KBM-7 (cell line): Measurements from ENCODE around the gene CRKL.
A peak's percentile ranks its signal among the peaks of the same experiment; 100 is the strongest.
"Not testable (repeated sequence)": the region's sequence is repeated elsewhere in the genome, so short reads cannot be mapped to it uniquely, and the experiment has no call there.

Source experiments
- DNase-seq: peaks from one replicate; pipeline ENCODE4 v3.0.0-alpha.2; 2015
- in situ Hi-C: fragments of 300-500 bp; cut with MboI; formaldehyde crosslinking; loops from 2 replicates; pipeline ENCODE4 v1.14.3; 2020; ENCODE audit warnings: low sequenced_read_pairs, low pct_unique_long_range_greater_than_20kb, mixed read lengths

Gene CRKL

GRCh38 chr22:20962491-20962945 is 45.3 kb downstream of the CRKL start:
- no peak for DNase-seq
- in situ Hi-C loops = no loop called here

DNA sequence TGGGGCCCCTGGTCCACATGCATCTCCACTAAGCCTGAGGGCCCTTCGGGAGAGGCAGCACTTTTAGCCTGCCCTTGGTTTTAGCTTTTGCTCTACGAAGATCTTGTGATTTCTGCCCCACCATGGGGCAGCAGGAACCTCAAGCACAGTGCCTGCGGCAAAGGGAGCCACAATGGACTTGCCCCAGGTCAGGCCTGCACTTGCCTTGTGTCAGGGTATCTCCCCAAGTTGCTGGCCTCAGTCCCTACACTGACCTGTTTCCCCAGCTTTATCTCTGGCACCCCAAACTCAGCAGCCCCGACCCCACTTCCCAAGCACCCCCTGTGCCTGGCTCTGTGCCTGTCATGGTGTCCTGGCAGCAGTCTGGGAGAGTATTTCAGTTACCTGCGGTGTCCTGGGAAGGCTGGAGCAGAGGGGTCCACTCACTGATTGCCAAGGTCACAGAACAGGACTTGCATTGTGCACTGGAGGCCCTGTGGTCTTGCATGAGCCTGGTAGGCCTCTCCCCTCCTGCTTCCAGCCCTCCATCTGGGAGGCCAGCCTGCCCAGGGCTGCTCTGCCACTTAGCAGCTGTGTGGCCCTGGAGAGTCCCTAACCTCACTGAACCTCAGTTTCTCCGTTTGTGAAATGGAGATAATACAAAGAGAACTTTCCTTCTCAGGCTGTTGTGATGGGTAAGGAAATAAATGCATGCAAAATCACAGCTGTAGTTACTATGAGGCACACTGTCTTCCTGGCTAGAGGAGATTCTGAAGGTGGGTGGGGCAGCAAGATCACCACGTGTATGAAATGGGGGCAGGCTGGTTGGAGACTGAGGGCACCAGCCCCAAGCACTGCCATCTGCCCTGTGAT is 46.2 kb downstream of the CRKL start:
- DNase-seq = no peak
- in situ Hi-C loops = no loop called here

DNA sequence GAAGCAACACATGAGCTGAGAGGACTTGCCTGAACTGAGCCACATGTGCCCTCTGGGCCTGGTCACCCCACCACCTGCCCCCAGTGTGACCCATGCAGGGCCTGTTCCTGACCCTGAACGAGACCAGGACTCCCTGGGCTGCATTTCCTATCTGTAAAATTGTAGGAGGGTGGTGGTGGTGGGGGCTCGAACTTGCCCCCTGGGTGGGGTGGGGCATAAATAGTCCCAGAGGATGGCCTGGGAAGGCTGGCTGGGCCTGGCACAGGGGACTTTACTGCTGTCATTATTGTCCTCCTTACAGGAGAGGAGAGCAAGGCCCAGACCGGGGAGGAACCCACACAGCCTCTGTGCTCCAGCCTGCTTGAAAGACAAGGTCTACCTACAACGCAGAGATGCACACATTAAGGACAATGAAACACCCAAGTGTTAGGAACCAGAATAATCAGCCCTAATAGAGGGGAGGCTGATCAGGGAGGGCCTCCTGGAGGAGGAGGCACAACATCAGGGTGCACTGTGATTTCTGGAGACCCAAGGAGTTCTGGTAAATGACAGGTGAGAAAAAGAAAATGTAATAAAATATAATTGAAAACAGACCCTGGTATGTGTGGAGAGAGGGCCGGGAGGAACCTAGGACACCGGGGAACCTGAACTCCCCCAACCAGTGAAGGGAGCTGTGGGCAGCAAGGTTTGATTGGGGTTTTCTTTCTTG is 47.0 kb downstream of the CRKL start:
- no peak for DNase-seq
- in situ Hi-C loops = no loop called here

DNA sequence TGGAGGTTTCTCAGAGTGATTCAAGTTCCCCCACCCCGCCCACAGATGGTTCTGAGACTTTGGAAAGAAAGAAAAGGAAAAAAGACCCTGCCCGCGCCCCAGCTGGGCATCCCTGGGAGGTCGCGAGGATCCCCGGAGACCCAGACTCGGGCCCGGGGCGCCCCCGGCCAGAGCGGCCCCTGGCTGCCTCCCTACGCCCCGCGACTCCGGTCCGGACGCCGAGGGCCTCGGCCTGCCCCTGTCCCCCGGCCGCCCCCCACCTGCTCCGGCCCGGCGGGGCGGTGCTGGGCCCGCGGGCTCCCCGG is 47.5 kb downstream of the CRKL start:
- in situ Hi-C loops = no loop called here
- DNase-seq = no peak

DNA sequence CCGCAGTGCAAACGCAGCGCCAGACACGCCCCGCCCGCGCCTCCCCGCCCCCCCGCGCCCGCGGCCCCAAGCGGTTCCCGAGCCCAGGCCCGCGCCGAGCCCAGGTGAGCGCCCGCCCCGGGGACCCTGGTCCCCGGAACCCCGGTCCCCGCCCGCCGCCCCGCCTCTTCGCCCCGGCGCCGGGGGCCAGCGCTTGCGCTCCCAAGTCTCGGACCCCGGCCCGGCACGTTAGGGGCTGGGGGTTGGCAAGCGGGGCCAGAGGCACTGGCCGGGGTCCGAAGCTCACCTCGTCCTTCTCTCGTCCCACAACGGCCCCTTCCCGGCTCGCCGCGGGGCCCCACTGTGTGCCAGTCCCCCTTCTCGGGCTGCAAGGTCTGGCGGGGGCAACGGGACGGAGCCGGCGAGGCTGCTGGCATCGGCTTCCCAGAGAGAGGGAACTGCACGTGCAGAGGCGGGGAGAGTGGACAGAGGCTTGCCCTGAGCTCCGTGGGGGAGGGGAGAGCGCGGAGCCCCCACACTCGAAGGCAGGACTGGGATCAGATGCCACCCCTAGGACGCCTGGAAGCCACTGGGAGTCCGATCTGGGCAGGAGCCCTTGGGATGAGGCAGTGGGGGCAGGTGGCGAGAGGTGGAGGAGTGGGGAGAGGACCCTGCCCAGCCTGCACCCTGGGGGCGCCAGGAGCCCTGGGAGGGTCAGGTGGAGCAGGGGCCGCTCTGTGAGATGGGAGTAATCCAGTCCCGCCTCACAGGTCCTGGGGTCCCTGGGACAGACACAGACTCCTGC is 48.1 kb downstream of the CRKL start:
- in situ Hi-C loops = no loop called here
- no peak for DNase-seq

DNA sequence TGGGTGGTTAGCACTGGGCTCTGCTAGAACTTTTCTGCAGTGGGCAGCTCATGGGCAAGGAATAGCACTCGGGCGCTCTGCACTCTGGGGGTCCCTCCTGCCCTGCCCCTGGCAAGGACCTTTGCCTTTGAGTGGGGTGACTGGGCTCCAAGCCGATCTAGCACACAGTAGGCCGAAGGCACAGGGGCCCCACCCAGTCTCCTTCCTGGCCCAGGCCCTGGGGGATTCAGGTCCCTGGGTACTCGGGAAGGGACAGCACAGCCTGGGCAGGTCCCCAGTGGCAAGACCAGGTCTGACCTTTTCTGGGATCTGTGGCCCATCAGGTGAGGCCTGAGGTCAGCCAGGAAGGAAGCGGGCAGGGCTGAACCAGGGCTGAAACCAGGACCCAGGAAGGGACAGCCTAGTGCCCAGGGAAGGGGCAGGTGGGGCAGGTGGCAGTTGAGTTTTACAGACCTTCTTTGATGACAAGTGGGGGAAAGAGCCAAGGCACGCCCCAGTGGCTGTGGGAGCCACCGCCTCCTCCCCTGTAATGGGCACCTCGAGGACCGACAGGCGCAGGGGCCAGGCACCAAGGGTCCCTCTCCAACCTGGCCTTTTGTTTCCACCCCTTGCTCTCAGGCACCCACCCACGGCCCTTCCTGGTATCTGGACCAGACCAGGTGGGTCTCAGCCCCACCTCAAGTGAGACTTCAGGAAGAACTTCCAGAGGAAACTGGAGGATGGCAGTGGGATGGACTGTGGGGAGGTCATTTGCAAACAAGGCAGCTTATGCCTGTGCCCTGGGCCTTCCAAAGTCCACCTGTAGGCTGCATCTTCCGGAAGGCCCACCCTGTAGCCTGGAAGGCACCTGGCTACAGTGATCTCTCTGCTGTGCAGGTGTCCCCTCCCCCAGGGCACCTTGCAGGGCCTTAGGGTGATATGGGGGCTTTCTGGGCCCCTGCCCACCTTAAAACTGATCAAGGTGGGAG is 49.0 kb downstream of the CRKL start:
- in situ Hi-C loops = no loop called here
- DNase-seq = no peak

DNA sequence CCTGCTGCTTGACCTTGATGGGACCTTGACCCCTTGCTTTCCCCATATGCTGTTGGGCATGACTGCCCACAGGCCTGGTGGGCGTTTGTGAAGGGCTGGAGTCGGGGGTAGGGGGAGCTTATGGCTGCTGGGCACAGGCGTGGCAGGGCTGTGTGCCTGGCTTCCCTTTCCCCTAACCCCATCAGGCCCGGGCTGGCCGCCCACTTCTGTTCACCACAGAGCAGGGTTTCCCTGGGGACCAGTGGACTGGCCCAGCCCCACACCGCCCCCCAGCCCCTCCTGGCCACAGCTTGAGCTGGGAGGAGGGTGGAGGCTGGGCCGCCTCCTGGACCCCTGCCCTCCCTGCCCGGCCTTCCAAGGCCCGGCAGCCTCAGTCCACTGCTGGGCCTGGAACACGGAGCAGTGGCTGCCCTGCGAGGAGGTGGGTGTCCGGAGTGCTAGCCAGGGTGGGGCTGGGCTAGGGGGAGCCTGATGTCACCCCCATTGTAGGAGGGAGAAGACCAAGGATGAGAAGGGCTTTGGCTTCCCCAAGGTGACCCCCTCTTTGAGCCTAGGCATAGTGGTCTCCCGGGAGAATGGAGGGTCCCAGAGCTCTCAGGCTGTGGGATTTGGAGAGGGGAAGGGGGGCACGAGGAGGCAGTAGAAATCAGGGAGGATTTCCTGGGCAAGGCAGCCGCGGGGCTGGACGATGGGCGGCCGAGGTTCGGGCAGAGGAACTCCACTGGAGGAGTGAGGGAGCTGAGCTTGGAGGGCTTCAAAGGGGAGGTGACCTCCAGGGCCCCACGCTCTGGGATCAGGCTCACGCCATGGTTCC is 49.9 kb downstream of the CRKL start, which contains the start of gene AIFM3:
TSS of gene AIFM3 (plus strand) at position 373 of the 814 bp plus-strand sequence. CDS start 690 bp downstream, outside the sequence.
- DNase-seq = no peak
- in situ Hi-C loops = no loop called here

GRCh38 chr22:20967697-20968211 is 50.5 kb downstream of the CRKL start:
- in situ Hi-C loops = no loop called here
- DNase-seq = no peak

DNA sequence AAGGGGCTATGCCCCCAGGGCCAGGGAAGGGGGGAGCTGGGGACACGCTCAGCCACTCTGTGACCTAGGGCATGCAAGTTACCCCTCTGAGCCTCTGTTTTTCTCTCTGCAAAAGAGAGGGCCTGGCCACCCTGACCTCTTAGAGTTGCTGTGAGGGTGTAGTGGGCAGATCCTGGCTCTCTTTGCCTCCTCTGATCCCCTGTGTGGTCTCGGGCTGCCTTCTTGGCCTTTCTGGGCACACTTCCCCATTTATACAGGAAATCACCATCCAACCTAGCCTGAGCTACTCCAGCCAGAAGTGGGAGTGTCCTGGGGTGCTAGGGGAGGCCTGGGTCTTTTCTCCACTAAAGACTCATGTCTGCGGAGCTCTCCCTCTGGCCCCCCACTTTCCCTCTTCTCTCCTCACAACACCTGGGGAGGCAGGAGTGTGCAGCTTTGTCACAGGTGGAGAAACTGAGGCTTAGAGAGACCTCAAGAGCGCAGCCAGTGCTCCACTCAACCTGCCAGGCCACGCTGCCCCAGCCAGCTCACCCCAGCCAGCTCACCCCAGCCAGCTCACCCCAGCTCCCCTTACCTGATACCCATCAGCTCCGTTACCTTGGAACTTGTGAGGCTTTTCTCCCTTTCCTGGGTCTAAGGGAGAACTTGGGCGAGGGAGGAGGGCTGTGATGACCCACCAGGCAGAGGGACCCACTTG is 51.2 kb downstream of the CRKL start:
- in situ Hi-C loops = no loop called here
- peak; percentile 24 for DNase-seq

DNA sequence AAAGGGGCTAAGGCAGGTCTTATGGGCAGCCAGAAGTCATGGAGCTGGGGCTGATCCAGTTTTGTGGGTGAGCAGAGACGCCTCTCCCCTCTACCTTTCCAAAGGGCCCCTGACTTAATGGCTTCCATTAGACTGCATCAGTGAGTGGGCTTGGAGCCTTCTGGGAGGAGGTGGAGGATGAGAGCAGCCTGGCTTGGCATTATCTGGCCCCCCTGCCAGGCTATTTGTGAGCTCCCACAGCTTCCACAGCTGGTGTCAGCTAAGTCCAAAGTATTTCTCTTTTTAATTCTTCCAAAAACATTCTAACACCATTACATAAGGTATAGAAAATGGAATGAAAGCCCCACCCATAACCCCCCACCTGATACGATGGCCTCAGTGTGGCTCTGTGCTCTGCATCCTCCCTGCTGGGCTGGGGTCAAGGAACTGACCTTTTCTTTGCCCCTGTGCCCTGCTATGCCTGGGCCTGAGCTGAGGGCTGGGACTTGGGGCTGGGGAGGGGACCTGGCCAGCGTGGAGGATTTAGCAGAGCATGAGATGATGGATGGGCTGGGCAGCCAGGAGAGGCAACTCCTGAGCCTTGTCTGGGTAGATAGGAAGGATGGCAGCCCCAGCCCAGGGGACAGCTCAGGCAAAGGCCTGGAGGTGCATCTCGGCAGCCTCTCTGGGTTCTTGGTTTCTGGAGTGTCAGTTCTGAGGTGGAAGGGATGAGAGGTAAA is 53.9 kb downstream of the CRKL start:
- no peak for DNase-seq
- in situ Hi-C loops = no loop called here

GRCh38 chr22:20972014-20972694 is 54.9 kb downstream of the CRKL start:
- peak; percentile 25 for DNase-seq

DNA sequence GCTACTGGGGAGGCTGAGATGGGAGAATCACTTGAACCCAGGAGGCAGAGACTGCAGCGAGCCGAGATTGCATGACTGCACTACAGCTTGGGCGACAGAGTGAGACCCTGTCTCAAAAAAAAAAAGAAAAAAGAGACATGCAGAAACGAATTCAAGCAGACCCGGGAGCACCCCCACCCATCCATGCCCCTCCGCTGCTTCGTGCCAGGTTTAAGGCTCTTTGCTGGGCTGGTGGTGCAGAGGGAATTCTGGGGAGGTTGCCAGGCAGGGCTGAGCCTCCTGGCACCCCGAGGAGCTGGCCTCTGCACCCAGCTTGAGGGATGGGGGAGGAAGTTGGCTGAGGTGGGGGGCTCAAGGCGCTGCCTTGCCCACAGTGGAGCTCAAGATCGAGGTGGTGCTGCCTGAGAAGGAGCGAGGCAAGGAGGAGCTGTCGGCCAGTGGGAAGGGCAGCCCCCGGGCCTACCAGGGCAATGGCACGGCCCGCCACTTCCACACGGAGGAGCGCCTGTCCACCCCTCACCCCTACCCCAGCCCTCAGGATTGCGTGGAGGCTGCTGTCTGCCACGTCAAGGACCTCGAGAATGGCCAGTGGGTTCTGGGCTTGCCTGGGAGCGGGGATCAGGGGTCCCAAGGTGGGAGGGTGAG is 55.8 kb downstream of the CRKL start:
- in situ Hi-C loops = no loop called here

More at GRCh38 chr22:20972014-20972694, 54.9 kb downstream of the CRKL start:
- in situ Hi-C loops = not testable (repeated sequence)

GRCh38 chr22:20973634-20974286 is 56.6 kb downstream of the CRKL start:
- in situ Hi-C loops = no loop called here
- no peak for DNase-seq

More for the DNA sequence above, 55.8 kb downstream of the CRKL start:
- no peak for DNase-seq

DNA sequence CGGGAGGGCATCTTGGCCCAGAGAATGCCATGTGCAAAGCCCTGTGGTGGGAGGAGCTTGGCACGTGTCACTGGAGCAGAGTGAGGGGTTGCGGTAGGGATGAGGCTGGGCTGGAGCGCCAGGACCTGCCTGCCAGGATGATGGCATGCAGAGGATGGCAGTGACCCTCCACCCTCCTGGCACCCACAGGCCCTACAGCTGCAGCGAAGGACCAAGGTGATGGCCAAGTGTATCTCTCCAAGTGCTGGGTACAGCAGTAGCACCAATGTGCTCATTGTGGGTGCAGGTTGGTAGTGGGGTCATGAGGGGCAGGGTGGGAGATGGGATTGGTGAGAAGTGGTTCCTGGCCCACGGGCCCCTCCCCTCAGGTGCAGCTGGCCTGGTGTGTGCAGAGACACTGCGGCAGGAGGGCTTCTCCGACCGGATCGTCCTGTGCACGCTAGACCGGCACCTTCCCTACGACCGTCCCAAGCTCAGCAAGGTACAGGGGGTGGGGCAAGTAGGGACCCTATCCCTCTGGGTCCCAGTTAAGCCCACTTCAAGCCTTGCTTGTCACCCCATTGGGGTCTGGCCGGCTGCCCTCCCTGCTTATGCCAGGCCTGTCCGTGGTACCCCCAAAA is 57.2 kb downstream of the CRKL start:
- no peak for DNase-seq
- in situ Hi-C loops = no loop called here
